ENCODE results near the gene TTLL7.
"Not testable (repeated sequence)": the region's sequence is repeated elsewhere in the genome, so short reads cannot be mapped to it uniquely, and the experiment has no call there.

TTLL7 gene

GRCh38 chr1:83927701-83928100, 71.2 kb downstream of the TTLL7 start:
- no peak for DNase-seq

- DNase-seq, result no peak
These were observed 71.9 kb downstream of the TTLL7 start for GRCh38 chr1:83927061-83927460.

- DNase-seq, result no peak
These were observed 75.4 kb downstream of the TTLL7 start for GRCh38 chr1:83923553-83923952.

- no peak for DNase-seq
These were observed 76.5 kb downstream of the TTLL7 start for GRCh38 chr1:83922431-83922830.

GRCh38 chr1:83920320-83920719, 78.6 kb downstream of the TTLL7 start:
- DNase-seq, result no peak

GRCh38 chr1:83919872-83920271, 79.1 kb downstream of the TTLL7 start:
- no peak for DNase-seq

DNA sequence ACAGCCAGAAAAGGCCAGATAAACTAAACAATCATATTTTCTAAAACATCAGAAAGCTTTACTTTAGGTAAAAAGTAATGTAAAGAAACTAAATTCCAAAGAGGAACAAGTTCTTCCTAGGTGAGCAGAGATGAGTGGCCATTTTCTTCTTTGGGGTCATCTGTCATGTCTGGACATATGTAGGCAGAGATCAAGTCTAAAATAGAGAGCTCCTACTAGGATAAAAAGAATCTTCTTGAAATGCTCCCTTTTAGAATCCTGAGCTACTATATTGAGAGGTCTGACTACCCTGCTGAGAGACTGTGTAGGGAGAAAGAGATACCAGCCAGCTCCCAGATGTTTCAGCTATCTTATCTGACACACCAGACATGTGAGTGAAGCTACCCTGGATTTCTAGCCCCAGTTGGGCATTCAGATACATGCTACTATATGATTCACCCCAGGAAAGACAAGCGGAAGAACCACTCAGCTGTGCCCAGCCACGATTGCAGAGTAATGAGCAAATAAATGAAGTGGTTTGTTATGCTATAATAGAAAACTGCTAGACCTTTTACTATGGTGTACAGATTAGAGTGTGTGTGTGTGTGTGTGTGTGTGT, 80.1 kb downstream of the TTLL7 start:
- no peak for DNase-seq

DNA sequence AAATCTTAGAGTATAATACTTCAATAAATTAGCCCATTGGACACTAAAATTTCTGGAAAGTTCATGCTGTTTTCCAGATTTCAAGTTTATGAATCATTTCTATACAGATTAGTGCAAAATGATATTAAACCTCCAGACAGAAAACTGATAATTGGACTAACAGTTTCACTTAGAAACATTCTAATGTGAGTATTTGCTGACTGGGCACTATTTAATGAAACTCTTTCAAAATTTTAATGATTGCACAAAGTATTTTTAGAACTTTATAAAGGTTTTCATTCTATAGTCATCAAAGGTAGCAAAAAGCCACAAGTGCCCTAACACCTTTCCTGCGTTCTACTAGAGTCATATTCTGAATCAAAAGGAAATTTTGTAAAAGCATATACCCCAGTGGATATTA, 81.0 kb downstream of the TTLL7 start:
- no peak for DNase-seq

DNA sequence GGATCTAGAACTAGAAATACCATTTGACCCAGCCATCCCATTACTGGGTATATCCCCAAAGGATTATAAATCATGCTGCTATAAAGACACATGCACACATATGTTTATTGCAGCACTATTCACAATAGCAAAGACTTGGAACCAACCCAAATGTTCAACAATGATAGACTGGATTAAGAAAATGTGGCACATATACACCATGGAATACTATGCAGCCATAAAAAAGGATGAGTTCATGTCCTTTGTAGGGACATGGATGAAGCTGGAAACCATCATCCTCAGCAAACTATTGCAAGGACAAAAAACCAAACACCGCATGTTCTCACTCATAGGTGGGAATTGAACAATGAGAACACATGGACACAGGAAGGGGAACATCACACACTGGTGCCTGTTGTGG, 82.8 kb downstream of the TTLL7 start:
- not testable (repeated sequence) for DNase-seq

- no peak for DNase-seq
These were observed 86.1 kb downstream of the TTLL7 start for GRCh38 chr1:83912876-83913275.

DNA sequence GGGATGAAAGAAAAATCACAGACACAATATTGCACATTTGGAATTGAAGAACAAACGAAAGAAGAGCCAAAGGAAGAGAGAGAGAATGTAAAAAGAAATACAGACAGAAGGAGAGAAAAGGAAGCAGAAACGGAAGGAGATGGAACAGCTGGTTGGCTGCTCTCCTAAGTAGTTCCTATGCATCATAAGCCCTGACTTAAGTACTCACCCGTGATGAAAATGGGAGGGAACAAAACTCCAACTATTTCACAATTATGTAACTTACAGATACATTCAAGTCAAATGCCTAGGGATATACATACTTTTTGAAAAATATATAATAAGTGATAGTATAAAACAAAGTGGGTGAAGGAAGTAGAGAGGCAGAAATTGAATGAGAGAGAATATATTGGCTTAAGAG, 88.5 kb downstream of the TTLL7 start:
- DNase-seq, result no peak

GRCh38 chr1:83909687-83910086, 89.2 kb downstream of the TTLL7 start:
- DNase-seq, result no peak

DNA sequence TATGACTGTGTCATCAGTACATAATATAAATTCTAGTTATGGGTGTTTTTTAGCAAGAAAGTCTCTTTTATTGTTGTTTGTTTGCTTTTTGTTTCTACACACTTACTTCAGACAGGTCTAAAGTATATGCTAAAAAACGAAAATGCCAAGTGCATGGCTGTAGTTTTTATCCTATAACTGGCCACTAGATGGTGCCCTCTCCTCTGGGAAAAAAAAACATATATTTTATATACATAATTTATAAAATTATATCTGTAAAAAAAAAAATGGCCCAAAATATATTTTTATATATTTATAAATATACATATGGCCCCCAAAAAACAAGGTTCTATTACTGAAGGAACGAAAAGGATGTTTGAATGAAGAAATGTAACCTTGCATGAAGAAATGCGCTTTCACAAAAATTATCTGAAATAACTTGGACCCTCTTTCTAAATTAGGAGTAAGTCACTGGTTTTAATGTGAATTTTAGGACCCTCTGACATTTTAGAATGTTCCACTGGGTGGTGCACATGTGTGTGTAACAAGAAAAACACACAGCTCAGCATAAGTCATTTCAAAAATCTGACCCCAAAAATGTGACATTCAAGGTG, 93.5 kb downstream of the TTLL7 start:
- DNase-seq, result no peak

GRCh38 chr1:83901547-83902155, 97.3 kb downstream of the TTLL7 start:
- DNase-seq, result no peak

DNA sequence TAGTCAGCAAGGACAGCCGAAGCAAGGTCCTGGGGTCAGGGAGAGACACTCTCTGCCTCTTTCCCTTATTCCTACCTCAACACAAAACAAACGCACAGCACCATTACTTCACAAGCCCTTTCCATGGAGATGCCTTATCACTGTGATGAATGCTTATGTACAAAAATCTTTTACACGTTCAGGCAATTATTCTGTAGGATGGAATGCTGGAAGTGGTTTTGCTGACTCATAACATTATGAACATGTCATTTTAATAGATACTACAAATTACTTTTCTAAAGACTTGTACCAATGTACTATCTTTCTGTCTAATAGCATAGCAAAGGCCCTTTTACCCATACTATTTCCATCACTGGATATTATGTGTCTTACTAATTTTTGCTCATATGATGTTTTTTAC, 98.4 kb downstream of the TTLL7 start:
- DNase-seq, result no peak

GRCh38 chr1:83897516-83897915, 101.4 kb downstream of the TTLL7 start:
- DNase-seq, result no peak

DNA sequence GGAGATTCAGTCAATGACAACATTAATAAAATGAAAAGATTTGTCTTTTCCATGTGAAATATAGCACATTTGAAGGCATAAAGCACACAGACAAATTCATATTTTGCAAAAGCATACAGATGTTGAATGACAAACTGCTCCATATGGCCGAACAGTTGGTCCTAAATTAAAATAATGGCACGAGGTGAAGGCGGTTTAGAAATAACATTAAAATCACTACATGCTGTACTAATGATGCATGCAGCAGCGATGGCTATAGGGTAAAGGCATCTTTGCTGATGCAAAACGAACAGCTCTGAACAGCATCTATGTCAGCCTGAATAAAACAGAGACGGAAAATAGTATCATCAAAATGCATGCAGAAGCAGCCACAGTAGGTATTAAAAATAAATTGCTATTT, 102.6 kb downstream of the TTLL7 start:
- no peak for DNase-seq

- DNase-seq, result no peak
These were observed 109.2 kb downstream of the TTLL7 start for GRCh38 chr1:83889707-83890106.

GRCh38 chr1:83887483-83887882, 111.4 kb downstream of the TTLL7 start:
- DNase-seq, result no peak

DNA sequence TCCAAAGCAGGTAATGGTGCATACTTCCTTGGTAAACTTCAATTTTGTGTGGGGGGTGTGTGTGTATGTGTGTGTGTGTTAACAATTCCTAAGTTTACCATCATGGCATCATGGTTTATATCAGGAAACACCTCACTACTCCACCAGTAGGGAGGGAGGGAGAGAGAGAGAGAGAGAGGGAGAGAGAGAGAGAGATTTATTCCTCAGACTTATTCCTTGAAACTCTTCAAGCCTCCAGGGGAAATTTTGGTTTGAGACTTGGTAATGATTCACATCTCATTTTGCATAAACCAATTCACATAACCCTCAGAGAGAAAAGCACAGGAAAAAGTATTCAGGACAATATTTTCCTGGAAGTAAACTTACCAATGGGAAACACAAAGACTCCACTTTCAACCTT, 115.0 kb downstream of the TTLL7 start:
- no peak for DNase-seq

DNA sequence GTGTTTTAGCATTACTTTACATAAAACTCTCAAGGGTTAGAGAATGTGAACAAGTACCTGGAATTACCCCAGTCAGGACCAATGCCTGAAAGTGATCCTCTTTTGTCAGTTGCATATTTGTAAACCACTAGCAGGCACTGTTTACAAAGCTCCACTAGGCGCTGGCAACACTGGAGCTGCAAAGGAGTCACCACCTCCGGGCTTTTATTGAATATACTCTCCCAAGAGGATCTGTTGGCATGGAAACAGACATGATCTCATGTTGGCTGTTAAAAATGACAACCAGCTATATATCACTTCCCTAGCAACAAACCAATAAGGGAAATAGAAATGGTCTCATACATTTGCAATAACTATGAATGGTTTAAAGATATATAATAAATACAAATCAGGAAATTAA, 116.0 kb downstream of the TTLL7 start:
- DNase-seq, result no peak

DNA sequence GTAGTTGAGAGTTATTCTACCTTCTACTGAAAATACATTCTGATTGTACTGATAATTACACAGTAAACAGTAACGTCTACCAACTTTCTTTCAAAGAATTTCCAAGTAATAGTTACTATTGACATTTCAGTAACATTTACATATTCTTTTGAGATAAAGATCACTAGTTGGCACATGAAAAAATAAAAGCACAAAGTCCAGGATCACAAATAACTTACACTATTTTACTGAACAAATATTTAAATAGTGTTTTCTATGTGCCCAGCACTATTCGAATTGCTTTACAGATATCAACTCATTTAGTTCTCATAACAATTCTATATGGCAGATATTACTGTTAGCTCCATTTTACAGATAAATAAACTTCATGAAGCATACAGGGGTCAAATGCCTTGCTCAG, 126.4 kb downstream of the TTLL7 start:
- DNase-seq, result no peak

DNA sequence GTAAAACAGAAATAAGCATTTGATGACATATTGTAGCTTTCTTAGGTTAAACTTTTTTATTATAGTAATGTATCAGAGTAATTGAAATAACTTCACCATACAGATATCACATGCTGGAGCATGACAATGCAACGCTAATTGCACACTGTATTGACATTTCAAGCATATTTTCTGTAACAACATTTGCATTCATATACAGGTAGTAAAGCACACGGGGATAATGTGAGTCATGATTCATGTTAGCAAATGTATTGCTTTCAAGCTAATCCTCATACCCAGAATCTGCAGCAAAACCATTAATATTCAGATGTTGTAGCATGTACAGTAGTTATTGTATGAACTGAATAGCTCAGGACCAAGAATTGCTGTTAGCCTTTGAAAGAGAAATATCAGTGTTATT, 133.9 kb downstream of the TTLL7 start:
- no peak for DNase-seq

DNA sequence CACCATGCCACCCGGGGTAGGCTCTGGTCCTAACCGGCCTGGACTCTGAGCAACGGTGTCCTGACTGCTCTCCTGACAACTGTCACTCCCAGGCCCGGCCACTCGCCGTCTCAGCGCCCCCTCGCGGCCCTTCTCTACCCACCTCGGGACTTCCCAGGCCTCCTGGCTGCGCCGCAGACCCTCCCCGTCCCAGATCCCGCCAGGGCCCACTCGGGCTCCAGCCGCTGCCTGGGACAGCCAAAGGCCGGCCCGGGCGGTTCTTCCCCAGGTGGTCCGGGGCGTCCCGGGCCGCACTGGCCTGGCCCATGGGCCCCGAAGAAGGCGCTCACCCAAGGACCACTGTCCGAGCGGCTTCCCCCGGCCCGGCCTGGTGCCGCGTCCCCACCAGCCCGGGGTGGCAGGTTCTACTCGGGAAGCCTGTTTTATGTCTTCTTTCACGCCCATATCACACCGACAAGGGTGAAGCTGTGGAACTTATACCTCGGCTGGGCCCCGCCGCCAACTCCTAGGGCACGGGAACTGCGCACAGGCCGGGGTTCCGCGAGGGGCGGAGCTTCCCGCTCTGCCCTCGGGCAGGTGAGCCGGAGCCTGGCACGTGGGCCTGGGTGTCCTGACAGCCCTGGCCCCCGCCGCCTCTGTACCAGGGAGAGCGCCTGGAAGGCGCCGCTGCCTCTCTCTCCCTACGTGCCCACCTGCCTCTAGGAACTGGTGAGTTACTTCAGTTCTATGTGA, 138.3 kb downstream of the TTLL7 start:
- DNase-seq, result peak; percentile 72
